Measurements from ENCODE around the gene MTMR1.

DNA sequence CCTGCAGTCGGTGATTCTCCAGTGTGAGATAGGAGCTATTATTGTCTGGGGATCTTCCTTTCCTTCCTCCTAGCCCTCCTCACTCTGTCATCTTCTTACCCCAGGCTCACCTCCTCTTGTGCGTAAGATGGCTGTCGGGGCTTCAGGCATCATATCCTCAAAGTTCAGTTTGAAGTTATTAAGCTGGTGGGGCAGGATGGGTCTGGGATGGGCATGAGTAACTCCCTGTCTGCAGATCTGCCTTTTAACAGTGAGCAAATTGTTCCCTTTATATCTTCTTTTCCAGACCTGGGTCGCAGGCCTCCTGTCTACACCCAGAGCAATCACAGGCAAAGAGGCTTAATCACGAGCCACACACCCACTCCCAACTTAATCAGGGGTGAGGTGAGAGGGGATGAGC is 900 bp upstream of the MTMR1 start:
- TF ChIP-seq, protein P1, sequence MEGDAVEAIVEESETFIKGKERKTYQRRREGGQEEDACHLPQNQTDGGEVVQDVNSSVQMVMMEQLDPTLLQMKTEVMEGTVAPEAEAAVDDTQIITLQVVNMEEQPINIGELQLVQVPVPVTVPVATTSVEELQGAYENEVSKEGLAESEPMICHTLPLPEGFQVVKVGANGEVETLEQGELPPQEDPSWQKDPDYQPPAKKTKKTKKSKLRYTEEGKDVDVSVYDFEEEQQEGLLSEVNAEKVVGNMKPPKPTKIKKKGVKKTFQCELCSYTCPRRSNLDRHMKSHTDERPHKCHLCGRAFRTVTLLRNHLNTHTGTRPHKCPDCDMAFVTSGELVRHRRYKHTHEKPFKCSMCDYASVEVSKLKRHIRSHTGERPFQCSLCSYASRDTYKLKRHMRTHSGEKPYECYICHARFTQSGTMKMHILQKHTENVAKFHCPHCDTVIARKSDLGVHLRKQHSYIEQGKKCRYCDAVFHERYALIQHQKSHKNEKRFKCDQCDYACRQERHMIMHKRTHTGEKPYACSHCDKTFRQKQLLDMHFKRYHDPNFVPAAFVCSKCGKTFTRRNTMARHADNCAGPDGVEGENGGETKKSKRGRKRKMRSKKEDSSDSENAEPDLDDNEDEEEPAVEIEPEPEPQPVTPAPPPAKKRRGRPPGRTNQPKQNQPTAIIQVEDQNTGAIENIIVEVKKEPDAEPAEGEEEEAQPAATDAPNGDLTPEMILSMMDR (IDR thresholded peaks at IDR 0.05), result no peak
- no peak for TF ChIP-seq ZBTB21 (CRISPR knock-in tag; IDR thresholded peaks at IDR 0.05; ENCODE audit: borderline replicate concordance)
- TF ChIP-seq, protein P2, sequence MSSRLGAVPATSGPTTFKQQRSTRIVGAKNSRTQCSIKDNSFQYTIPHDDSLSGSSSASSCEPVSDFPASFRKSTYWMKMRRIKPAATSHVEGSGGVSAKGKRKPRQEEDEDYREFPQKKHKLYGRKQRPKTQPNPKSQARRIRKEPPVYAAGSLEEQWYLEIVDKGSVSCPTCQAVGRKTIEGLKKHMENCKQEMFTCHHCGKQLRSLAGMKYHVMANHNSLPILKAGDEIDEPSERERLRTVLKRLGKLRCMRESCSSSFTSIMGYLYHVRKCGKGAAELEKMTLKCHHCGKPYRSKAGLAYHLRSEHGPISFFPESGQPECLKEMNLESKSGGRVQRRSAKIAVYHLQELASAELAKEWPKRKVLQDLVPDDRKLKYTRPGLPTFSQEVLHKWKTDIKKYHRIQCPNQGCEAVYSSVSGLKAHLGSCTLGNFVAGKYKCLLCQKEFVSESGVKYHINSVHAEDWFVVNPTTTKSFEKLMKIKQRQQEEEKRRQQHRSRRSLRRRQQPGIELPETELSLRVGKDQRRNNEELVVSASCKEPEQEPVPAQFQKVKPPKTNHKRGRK (CRISPR knock-in tag; IDR thresholded peaks at IDR 0.05; ENCODE audit: borderline replicate concordance), result no peak
- TF ChIP-seq, protein P3, sequence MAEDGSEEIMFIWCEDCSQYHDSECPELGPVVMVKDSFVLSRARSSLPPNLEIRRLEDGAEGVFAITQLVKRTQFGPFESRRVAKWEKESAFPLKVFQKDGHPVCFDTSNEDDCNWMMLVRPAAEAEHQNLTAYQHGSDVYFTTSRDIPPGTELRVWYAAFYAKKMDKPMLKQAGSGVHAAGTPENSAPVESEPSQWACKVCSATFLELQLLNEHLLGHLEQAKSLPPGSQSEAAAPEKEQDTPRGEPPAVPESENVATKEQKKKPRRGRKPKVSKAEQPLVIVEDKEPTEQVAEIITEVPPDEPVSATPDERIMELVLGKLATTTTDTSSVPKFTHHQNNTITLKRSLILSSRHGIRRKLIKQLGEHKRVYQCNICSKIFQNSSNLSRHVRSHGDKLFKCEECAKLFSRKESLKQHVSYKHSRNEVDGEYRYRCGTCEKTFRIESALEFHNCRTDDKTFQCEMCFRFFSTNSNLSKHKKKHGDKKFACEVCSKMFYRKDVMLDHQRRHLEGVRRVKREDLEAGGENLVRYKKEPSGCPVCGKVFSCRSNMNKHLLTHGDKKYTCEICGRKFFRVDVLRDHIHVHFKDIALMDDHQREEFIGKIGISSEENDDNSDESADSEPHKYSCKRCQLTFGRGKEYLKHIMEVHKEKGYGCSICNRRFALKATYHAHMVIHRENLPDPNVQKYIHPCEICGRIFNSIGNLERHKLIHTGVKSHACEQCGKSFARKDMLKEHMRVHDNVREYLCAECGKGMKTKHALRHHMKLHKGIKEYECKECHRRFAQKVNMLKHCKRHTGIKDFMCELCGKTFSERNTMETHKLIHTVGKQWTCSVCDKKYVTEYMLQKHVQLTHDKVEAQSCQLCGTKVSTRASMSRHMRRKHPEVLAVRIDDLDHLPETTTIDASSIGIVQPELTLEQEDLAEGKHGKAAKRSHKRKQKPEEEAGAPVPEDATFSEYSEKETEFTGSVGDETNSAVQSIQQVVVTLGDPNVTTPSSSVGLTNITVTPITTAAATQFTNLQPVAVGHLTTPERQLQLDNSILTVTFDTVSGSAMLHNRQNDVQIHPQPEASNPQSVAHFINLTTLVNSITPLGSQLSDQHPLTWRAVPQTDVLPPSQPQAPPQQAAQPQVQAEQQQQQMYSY (CRISPR knock-in tag; IDR thresholded peaks at IDR 0.05), result no peak
- no peak for TF ChIP-seq FOXJ3 (CRISPR knock-in tag; IDR thresholded peaks at IDR 0.05; ENCODE audit: borderline replicate concordance)
- TF ChIP-seq PRRX2 (CRISPR knock-in tag; IDR thresholded peaks at IDR 0.05), result no peak
- no peak for TF ChIP-seq TEAD1 (CRISPR knock-in tag; IDR thresholded peaks at IDR 0.05)
- TF ChIP-seq, protein P4, sequence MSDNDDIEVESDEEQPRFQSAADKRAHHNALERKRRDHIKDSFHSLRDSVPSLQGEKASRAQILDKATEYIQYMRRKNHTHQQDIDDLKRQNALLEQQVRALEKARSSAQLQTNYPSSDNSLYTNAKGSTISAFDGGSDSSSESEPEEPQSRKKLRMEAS (CRISPR knock-in tag; IDR thresholded peaks at IDR 0.05), result no peak
- no peak for TF ChIP-seq NFE2L1 (CRISPR knock-in tag; IDR thresholded peaks at IDR 0.05)
- no peak for TF ChIP-seq TEAD4 (CRISPR knock-in tag; IDR thresholded peaks at IDR 0.05)
- TF ChIP-seq, protein P5, sequence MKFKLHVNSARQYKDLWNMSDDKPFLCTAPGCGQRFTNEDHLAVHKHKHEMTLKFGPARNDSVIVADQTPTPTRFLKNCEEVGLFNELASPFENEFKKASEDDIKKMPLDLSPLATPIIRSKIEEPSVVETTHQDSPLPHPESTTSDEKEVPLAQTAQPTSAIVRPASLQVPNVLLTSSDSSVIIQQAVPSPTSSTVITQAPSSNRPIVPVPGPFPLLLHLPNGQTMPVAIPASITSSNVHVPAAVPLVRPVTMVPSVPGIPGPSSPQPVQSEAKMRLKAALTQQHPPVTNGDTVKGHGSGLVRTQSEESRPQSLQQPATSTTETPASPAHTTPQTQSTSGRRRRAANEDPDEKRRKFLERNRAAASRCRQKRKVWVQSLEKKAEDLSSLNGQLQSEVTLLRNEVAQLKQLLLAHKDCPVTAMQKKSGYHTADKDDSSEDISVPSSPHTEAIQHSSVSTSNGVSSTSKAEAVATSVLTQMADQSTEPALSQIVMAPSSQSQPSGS (CRISPR knock-in tag; IDR thresholded peaks at IDR 0.05; ENCODE audit: borderline replicate concordance, low read depth), result no peak

Data from WTC11 (cell line).